ENCODE measurements around the gene ELL2.
A peak's percentile ranks its signal among the peaks of the same experiment; 100 is the strongest.
"Not testable (repeated sequence)": the region's sequence is repeated elsewhere in the genome, so short reads cannot be mapped to it uniquely, and the experiment has no call there.

ELL2 gene

DNA sequence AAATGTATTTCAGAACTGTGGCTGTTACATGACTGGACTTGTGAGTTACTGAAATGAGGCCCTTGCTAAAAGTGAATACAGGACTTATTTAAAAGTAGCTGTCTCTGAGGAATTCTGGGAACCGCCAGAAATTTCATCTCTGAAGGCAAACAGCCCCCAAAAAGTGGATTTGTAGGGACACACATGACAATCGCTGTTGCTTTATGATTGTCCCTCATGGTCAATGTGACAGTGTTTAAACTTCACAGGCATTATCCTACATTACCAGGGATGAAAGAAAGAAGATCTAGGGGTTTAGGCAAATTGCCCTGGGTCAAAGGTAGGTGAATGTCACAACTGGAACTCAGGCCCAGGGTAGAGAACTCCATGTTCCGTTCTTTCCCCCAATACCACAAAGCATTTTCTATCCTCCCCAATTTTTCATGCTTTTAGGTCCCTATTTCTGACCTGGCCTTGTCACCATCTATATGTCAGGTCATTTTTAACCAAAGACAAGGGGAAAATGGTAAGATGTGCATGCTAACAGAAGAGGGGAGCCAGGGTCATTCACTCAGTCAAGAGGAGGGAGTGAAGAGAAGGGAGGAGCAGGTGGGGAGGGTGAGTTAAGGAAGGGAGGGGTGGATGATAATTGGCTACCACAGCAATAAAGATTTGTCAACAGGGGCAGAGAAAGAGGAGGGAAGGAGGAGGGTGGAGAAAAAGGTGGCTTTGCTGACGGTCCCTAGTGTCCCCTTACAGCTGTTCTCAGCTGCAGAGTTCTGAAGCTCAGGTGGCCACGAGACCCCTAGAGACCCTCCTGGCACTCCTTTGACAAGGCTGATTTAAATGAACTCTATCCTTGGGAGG, 81.3 kb downstream of the ELL2 start:
- no peak for DNase-seq

DNA sequence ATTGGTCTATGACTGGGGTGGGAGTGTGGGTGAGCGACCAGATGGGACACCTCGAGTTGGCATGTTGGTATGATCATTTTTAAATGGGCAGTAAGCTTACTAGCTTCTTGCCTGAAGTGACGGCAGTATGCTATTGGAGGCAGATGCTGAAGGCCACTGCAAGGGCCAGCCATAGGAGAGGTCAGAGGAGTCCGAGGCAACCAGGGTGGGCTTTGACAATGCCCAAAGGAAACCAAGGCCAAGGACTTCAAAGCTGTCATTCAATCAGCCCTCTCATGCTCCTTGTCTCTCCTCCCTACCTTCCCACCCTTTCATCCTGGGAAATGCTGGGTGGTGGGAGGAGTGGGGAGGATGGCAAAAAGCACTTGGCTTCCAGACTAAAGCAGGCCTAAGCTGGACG, 82.0 kb downstream of the ELL2 start:
- no peak for DNase-seq

- DNase-seq = peak; percentile 30
These were observed 83.0 kb downstream of the ELL2 start for GRCh38 chr5:95878417-95879323.

DNA sequence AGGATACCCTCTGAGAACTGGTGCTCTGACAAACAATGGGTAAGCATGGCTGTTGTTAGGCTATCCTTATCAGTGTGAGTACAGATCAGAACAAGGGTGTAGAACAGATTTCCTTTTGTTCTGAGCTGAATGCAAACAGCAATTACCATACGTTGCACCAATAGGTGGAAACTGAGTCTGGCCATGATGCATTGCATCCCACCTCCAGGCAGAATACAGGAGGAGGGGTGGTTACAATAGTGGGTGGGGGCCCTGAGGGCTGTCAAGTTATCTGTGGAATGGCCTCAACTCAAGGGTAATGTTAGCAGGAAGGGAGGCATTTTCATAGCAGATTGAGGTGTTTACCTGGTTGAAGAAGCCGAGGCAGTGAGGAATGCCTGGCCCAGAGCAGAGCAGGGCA, 84.9 kb downstream of the ELL2 start:
- DNase-seq = no peak

GRCh38 chr5:95874246-95874645, 87.4 kb downstream of the ELL2 start:
- no peak for DNase-seq

- DNase-seq = no peak
These were observed 88.3 kb downstream of the ELL2 start for GRCh38 chr5:95873351-95873750.

DNA sequence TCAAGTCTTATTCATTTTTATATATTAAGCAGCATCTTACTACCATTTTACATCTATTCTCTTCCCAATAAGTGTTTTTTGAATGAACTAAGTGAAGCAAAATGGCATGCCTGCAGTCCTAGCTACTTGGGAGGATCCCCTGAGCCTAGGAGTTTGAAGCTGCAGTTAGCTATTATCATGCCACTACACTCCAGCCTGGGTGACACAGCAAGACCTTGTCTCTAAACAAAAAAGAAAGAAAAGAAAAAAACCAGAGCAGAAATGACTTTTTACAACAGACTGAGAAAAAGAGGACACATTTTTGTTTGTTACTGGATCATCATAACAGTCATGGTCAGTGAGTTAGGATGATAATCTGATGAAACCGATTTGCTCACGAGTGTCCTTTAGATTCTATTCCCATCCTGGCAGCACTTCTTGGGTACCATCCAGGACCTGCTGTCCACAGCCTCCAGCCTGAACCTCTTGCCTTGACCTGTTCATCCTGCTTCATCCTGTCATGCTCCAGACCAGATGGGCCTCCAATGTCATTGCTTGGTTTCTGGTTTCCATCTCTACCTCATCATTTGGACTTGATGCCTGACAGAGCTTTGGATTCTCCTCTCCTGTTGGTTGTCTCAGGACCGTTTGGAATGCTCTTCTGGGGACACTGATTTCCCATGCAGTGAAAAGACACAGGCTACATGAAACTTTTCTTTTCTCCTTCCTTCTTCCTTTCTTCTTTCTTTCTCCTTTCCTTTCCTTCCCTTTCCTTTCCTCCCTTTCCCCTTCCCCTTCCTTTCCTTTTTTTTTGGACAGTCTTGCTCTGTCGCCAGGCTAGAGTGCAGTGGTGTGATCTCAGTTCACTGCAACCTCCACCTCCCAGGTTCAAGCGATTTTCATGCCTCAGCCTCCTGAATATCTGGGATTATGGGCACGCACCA, 89.0 kb downstream of the ELL2 start:
- DNase-seq = peak; percentile 35

DNA sequence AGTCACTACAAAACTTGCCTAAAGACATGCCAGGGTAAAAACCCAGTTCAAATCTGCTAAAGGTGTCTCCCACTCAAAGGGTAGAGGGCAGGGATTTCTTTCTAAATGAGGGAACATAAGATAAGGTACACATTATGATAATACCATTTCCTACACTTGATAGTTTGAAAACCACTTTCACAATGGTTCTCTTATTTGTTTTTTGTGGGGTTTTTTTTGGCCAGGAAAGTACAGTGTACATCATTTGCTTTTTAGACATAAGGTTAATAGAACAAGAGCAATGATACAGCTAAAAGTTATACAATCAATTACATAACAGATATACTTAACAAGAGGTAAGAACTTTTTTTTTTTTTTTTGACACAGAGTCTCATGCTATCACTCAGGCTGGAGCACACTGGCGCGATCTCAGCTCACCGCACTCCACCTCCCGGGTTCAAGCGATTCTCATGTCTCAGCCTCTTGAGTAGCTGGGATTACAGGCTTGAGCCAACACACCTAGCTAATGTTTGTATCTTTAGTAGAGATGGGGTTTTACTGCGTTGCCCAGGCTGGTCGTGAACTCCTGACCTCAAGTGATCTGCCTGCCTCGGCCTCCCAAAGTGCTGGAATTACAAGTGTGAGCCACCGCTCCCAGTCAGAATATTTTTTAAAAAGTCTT, 90.4 kb downstream of the ELL2 start:
- DNase-seq = no peak

DNA sequence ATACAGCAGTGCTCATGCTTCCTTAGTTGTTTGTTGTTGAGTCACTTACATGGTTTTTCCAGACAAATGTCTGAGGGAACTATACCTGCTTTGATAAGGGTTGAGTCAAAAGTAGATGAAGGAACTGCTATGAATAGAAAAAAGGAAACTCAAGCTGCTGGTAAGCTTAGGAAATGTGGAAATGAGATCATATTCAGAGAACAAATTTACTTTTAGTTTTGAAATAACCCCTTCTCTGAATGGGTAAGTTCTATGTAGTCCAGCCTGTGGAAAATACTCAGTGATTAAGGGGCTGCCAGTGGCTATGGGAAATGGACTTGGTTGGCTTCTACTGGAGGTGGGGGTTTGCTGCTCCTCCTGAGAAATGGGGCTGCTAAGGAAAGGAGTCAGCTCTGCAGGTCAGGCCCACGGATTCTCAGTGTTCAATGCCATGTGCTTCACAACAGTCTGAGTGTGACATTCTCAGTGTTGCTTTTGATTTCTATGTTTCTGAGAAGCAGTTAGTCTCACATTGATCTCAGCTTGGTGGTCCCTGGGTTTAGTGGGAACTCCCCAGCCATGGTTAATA, 91.5 kb downstream of the ELL2 start:
- peak; percentile 73 for DNase-seq

GRCh38 chr5:95869173-95869855, 92.3 kb downstream of the ELL2 start:
- not testable (repeated sequence) for DNase-seq

GRCh38 chr5:95868136-95868535, 93.5 kb downstream of the ELL2 start:
- DNase-seq = no peak

DNA sequence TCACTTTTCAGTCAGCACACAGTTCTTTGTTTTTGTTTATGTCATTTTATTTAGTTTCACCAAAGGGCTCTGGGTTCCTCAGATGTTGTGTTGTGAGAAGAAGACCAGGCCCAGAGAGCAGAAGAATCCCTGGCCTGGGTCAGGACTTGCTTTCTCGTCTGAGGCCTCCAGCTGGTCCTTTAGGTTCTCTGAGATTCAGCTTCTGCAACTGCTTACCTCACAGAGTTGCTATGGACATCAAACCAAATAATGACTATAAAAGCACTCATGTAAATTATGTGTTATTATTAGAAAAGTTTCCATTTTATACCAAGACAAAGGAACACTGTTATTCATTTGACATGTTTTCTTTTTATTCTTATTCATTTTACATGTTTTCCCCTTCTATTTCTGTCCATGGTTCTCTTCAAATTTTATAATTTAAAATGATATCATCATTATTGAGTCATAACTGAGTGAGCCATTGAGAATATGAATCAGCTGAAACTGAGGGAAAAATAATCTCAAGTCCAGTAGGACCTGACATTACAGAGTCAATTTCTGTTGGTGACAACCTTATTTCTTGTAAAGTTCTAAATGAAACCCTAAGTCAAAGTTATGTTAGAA, 95.1 kb downstream of the ELL2 start:
- DNase-seq = no peak

GRCh38 chr5:95864944-95865504, 96.6 kb downstream of the ELL2 start:
- no peak for DNase-seq

DNA sequence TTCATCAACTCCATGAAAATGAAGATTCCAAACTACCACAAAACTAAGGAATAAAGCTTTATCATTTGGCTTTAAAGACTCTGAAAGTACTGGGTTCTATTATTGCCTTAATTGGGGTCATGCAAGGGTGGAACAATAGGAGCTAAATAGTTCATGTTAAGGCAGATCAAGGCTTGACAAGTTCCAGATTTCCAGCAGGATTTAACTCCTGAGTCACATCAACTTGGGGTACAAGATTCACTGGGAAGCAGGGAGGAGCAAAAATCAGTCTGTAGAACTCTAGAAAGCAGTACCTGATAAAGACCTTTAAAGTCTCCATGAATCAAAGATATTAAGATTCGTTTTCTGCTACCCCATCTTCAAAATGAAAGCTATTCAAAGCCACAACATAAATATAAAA, 97.2 kb downstream of the ELL2 start:
- DNase-seq = no peak

- no peak for DNase-seq
These were observed 98.3 kb downstream of the ELL2 start for GRCh38 chr5:95863383-95863757.

- no peak for DNase-seq
These were observed 98.8 kb downstream of the ELL2 start for GRCh38 chr5:95862671-95863382.

DNA sequence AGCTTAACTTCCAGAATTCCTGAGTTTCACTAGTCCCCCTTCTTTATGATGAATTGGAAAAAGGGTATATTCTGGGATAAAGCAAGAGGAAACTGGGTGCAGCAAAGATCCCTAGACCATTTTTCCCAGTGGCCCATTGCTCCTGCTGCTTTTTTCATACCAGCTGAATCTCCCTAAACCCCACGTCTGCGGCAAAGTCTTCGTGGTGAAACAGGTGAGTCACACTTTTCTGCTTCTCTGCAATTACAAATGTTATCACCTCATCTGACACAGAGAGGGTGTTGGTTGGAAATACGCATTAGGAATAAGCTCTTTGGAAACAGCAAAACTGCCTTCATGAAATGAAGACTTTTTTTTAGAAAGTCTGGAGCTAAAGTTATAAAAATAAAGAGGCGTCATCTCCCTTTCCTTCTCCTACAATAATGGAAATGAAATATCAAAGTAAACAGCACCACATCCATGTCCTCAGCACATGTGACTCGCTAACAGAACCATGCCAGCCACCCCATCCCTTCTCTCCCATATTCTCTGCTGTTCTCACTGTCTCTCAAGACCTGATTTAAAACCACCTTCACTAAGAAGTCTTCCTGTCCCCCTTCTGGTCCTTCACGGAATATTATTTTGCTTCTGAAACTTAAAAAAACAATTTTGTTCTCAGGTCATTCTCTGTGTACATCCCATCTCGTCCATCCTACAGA, 99.6 kb downstream of the ELL2 start:
- DNase-seq = no peak

DNA sequence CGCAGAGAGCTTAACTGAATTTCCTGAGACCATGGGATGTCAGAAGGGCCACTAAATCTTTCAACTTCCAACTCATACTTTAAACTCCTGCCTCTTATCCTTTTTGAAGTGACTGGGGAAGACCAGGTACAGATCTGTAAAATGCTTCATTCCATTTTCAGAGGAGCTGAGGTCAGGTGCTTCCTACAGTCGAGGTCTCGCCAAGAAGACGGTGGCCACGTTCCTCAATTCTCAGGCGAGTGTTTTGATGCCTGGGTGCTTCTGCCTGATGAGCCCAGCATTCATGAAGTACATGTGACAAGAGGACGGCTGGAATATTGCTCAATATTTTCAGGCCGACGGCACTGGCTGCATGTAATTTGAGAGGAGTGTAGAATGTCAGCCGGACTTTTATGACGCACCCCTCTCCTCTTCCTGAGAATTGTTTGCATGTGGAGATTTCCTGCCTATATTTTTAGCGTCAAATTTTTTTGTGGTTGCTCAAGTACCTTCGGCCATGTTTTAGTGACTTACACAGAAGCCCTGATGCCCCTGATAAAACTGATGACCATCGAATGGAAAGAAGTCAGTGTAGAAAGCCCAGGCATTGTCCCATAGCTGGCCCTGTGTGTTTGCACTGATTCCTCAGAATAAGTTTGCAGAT, 100.3 kb downstream of the ELL2 start:
- peak; percentile 49 for DNase-seq

- DNase-seq = no peak
These were observed 102.0 kb downstream of the ELL2 start for GRCh38 chr5:95859661-95860060.
